ENCODE results near the gene TMEM120B.

TMEM120B gene

GRCh38 chr12:121830588-121831265, 118.2 kb downstream of the TMEM120B start:
- Histone ChIP-seq H3K36me3 (ENCODE audit: control insufficient read depth in 1 of 2, insufficient read depth in 2 of 2, low read depth in 1 of 2, low read length in 2 of 2) (peaks cover 57 to 62% of the 10 kb centered on the region in 2 experiments), H2BK15ac (ENCODE audit: low read depth, poor library complexity, severe bottlenecking) (no peak overlapping the region), H2AFZ (ENCODE audit: low read depth, low read length) (no peak overlapping the region), H3K27ac (ENCODE audit: low read length, poor library complexity, severe bottlenecking) (no peak overlapping the region), H3K27me3 (ENCODE audit: control insufficient read depth in 1 of 2, insufficient read depth in 1 of 2, low read length in 2 of 2) (no peaks in the 10 kb centered on the region), H2BK12ac (ENCODE audit: low read length in 2 of 2) (no peak overlapping the region), H3K23ac (ENCODE audit: low read length in 2 of 2) (no peak overlapping the region), H3K14ac (ENCODE audit: low read length in 2 of 2) (no peak overlapping the region), H2BK5ac (ENCODE audit: low read depth, low read length, poor library complexity, severe bottlenecking) (no peak overlapping the region), H2AK5ac (ENCODE audit: low read length, severe bottlenecking) (no peak overlapping the region), H3K79me1 (replicated peaks; ENCODE audit: low read length, poor library complexity, severe bottlenecking) (peaks cover 37% of the 10 kb centered on the region), H3K4me1 (ENCODE audit: control insufficient read depth, insufficient read depth, low read depth, low read length) (no peaks in the 10 kb centered on the region), H3K18ac (ENCODE audit: low read depth in 1 of 2, low read length in 2 of 2) (no peak overlapping the region), H3K9me3 (ENCODE audit: control insufficient read depth, low read length) (no peaks in the 10 kb centered on the region), H3K9ac (ENCODE audit: low read length) (no peak overlapping the region), H2BK120ac (ENCODE audit: low read depth, low read length) (no peak overlapping the region), H4K8ac (ENCODE audit: low read length) (no peak overlapping the region), H3K4ac (ENCODE audit: low read depth in 1 of 2, low read length in 2 of 2) (no peak overlapping the region), H3K4me2 (ENCODE audit: low read length, poor library complexity, severe bottlenecking) (no peak overlapping the region), H3K4me3 (ENCODE audit: insufficient read depth in 1 of 2, low read depth in 1 of 2, low read length in 2 of 2) (no peak overlapping the region), H4K91ac (ENCODE audit: low read length) (no peak overlapping the region)
- no peak for DNase-seq
- WGBS = 98% methylated on average over 29 of the region's 29 CpGs

Measured in mesenchymal stem cell (in vitro differentiated cells and primary cell).